HepG2 (cell line): ENCODE data around the gene ANKS3. TPM values are rescaled to one million over a fixed set of nuclear protein-coding genes. Genes with fewer than 3 reads are reported as not detected.
A peak's percentile ranks its signal among the peaks of the same experiment; 100 is the strongest.

Experiments used
- CAMTA2 ChIP-seq: sonication (generic); formaldehyde crosslinking; IDR thresholded peaks from 2 replicates; pipeline ENCODE4 v1.4.0; 2020; ENCODE audit warnings: mild to moderate bottlenecking, missing genetic modification reagents, borderline replicate concordance
- MED8 ChIP-seq: sonication (generic); formaldehyde crosslinking; IDR thresholded peaks from 2 replicates; pipeline ENCODE4 v1.8.1; 2023; ENCODE audit warnings: mild to moderate bottlenecking, missing genetic modification reagents; ENCODE audit not compliant: insufficient replicate concordance
- ONECUT2 ChIP-seq: sonication (generic); formaldehyde crosslinking; IDR thresholded peaks from 2 replicates; pipeline ENCODE4 v1.4.0; 2020; ENCODE audit warnings: missing genetic modification reagents
- RBM39 ChIP-seq: fragments of 200-400 bp; formaldehyde crosslinking; IDR thresholded peaks from one replicate; pipeline ENCODE4 v1.6.1; 2018; ENCODE audit warnings: antibody characterized with exemption, mild to moderate bottlenecking, low read depth, low read length; ENCODE audit not compliant: poor library complexity, severe bottlenecking
- STAT5B ChIP-seq: sonication (generic); formaldehyde crosslinking; IDR thresholded peaks from 2 replicates; pipeline ENCODE4 v1.4.0; 2020; ENCODE audit warnings: missing genetic modification reagents
- TGIF2 ChIP-seq: IDR thresholded peaks from 2 replicates; pipeline ENCODE4 v1.6.1; 2016; ENCODE audit warnings: control low read depth, missing compliant biosample characterization
- ZFYVE20 ChIP-seq: sonication (generic); formaldehyde crosslinking; IDR thresholded peaks from 2 replicates; pipeline ENCODE4 v1.8.0; 2023; ENCODE audit warnings: low read depth, mild to moderate bottlenecking, moderate library complexity, missing genetic modification reagents, borderline replicate concordance
- ZNF572 ChIP-seq: sonication (generic); formaldehyde crosslinking; IDR thresholded peaks from 2 replicates; pipeline ENCODE4 v1.5.1; 2020; ENCODE audit warnings: mild to moderate bottlenecking, missing genetic modification reagents
- ZNF629 ChIP-seq: sonication (generic); formaldehyde crosslinking; conservative IDR thresholded peaks from 2 replicates; pipeline ENCODE4 v1.5.0; 2020; ENCODE audit warnings: missing genetic modification reagents
- polyA plus RNA-seq, 8 experiments: library from polyadenylated mRNA; depleted of rRNA in 3 of 8; stranded (reverse) in 7 of 8; unstranded in 1 of 8; fragments of >200 nt; fragmentation: Illumina TruSeq in 4 of 8; extraction: Trizol in 4 of 8; gene quantifications; 2 replicates each; pipeline versions ENCODE4 v1.2.1 to v1.2.3, GENCODE V29; 2011 to 2016; ENCODE audit warnings: low read depth in 4 of 8, missing spikeins in 1 of 8, mixed read lengths in 1 of 8; ENCODE audit not compliant: insufficient read depth in 1 of 8
- total RNA-seq, 5 experiments: library from RNA; depleted of rRNA; stranded (reverse); fragments of >200 nt; fragmentation: Illumina TruSeq; extraction: Trizol; gene quantifications; 2 replicates each; pipeline ENCODE4 v1.2.3, GENCODE V29; 2016; ENCODE audit warnings: low read depth in 1 of 5
- TF ChIP-seq, protein P1 (sequence below): sonication (generic); formaldehyde crosslinking; IDR thresholded peaks from 2 replicates; pipeline ENCODE4 v1.5.0; 2020; ENCODE audit warnings: mild to moderate bottlenecking, missing genetic modification reagents
- TF ChIP-seq, protein P2 (sequence below): IDR thresholded peaks from 2 replicates; pipeline ENCODE4 v1.6.1; 2018; ENCODE audit warnings: missing genetic modification reagents, mild to moderate bottlenecking, missing compliant biosample characterization
- TF ChIP-seq, protein P3 (sequence below): sonication (generic); formaldehyde crosslinking; IDR thresholded peaks from 2 replicates; pipeline ENCODE4 v1.4.0; 2020; ENCODE audit warnings: missing genetic modification reagents
- TF ChIP-seq, protein P4 (sequence below): sonication (generic); formaldehyde crosslinking; IDR thresholded peaks from 2 replicates; pipeline ENCODE4 v1.5.1; 2020; ENCODE audit warnings: mild to moderate bottlenecking, missing genetic modification reagents, borderline replicate concordance

The ANKS3 gene
- total and polyA plus RNA-seq, 2 of the 13 experiments (the other 11 are each of a cell fraction or from before 2014, with no cell fraction given) = 11.4 to 15.9 TPM

DNA sequence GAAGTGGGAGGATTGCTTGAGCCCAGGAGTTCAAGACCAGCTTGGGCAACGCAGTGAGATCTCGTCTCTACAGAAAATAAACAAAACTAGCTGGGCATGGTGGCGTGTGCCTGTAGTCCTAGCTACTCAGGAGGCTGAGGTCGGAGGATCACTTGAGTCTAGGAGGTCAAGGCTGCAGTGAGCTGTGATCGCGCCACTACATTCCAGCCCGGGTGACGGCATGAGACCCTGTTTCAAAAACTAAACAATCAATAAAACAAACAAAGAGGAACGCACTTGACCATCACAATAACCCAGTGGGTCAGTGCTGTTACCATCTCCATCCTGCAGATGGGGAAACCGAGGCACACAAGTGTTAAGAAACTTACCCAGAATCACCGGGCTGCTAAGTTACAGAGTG is 19.2 kb upstream of the ANKS3 start (continued):
- TF ChIP-seq, protein P1, sequence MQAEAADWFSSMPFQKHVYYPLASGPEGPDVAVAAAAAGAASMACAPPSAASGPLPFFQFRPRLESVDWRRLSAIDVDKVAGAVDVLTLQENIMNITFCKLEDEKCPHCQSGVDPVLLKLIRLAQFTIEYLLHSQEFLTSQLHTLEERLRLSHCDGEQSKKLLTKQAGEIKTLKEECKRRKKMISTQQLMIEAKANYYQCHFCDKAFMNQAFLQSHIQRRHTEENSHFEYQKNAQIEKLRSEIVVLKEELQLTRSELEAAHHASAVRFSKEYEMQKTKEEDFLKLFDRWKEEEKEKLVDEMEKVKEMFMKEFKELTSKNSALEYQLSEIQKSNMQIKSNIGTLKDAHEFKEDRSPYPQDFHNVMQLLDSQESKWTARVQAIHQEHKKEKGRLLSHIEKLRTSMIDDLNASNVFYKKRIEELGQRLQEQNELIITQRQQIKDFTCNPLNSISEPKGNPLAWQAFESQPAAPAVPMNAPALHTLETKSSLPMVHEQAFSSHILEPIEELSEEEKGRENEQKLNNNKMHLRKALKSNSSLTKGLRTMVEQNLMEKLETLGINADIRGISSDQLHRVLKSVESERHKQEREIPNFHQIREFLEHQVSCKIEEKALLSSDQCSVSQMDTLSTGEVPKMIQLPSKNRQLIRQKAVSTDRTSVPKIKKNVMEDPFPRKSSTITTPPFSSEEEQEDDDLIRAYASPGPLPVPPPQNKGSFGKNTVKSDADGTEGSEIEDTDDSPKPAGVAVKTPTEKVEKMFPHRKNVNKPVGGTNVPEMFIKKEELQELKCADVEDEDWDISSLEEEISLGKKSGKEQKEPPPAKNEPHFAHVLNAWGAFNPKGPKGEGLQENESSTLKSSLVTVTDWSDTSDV (CRISPR knock-in tag) = no peak
- no peak for TF ChIP-seq ZNF629 (CRISPR knock-in tag)
- TF ChIP-seq ONECUT2 (CRISPR knock-in tag) = 0 out of 2 replicates have a peak, but pooled peaks have one; percentile 42
- no peak for TF ChIP-seq STAT5B (CRISPR knock-in tag)
- no peak for TF ChIP-seq TGIF2 (CRISPR knock-in tag)
- no peak for TF ChIP-seq MED8 (CRISPR knock-in tag)
- no peak for TF ChIP-seq ZFYVE20 (CRISPR knock-in tag)
- TF ChIP-seq ZNF572 (CRISPR knock-in tag) = no peak
- TF ChIP-seq, protein P2, sequence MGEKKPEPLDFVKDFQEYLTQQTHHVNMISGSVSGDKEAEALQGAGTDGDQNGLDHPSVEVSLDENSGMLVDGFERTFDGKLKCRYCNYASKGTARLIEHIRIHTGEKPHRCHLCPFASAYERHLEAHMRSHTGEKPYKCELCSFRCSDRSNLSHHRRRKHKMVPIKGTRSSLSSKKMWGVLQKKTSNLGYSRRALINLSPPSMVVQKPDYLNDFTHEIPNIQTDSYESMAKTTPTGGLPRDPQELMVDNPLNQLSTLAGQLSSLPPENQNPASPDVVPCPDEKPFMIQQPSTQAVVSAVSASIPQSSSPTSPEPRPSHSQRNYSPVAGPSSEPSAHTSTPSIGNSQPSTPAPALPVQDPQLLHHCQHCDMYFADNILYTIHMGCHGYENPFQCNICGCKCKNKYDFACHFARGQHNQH (CRISPR knock-in tag) = no peak
- no peak for TF ChIP-seq CAMTA2 (CRISPR knock-in tag)
- TF ChIP-seq RBM39 = no peak
- TF ChIP-seq, protein P3, sequence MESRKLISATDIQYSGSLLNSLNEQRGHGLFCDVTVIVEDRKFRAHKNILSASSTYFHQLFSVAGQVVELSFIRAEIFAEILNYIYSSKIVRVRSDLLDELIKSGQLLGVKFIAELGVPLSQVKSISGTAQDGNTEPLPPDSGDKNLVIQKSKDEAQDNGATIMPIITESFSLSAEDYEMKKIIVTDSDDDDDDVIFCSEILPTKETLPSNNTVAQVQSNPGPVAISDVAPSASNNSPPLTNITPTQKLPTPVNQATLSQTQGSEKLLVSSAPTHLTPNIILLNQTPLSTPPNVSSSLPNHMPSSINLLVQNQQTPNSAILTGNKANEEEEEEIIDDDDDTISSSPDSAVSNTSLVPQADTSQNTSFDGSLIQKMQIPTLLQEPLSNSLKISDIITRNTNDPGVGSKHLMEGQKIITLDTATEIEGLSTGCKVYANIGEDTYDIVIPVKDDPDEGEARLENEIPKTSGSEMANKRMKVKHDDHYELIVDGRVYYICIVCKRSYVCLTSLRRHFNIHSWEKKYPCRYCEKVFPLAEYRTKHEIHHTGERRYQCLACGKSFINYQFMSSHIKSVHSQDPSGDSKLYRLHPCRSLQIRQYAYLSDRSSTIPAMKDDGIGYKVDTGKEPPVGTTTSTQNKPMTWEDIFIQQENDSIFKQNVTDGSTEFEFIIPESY = peak; percentile 82
- TF ChIP-seq, protein P4, sequence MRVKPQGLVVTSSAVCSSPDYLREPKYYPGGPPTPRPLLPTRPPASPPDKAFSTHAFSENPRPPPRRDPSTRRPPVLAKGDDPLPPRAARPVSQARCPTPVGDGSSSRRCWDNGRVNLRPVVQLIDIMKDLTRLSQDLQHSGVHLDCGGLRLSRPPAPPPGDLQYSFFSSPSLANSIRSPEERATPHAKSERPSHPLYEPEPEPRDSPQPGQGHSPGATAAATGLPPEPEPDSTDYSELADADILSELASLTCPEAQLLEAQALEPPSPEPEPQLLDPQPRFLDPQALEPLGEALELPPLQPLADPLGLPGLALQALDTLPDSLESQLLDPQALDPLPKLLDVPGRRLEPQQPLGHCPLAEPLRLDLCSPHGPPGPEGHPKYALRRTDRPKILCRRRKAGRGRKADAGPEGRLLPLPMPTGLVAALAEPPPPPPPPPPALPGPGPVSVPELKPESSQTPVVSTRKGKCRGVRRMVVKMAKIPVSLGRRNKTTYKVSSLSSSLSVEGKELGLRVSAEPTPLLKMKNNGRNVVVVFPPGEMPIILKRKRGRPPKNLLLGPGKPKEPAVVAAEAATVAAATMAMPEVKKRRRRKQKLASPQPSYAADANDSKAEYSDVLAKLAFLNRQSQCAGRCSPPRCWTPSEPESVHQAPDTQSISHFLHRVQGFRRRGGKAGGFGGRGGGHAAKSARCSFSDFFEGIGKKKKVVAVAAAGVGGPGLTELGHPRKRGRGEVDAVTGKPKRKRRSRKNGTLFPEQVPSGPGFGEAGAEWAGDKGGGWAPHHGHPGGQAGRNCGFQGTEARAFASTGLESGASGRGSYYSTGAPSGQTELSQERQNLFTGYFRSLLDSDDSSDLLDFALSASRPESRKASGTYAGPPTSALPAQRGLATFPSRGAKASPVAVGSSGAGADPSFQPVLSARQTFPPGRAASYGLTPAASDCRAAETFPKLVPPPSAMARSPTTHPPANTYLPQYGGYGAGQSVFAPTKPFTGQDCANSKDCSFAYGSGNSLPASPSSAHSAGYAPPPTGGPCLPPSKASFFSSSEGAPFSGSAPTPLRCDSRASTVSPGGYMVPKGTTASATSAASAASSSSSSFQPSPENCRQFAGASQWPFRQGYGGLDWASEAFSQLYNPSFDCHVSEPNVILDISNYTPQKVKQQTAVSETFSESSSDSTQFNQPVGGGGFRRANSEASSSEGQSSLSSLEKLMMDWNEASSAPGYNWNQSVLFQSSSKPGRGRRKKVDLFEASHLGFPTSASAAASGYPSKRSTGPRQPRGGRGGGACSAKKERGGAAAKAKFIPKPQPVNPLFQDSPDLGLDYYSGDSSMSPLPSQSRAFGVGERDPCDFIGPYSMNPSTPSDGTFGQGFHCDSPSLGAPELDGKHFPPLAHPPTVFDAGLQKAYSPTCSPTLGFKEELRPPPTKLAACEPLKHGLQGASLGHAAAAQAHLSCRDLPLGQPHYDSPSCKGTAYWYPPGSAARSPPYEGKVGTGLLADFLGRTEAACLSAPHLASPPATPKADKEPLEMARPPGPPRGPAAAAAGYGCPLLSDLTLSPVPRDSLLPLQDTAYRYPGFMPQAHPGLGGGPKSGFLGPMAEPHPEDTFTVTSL (CRISPR knock-in tag) = no peak
